ENCODE results near the gene NSUN5.
"Not testable (repeated sequence)": the region's sequence is repeated elsewhere in the genome, so short reads cannot be mapped to it uniquely, and the experiment has no call there.

DNA sequence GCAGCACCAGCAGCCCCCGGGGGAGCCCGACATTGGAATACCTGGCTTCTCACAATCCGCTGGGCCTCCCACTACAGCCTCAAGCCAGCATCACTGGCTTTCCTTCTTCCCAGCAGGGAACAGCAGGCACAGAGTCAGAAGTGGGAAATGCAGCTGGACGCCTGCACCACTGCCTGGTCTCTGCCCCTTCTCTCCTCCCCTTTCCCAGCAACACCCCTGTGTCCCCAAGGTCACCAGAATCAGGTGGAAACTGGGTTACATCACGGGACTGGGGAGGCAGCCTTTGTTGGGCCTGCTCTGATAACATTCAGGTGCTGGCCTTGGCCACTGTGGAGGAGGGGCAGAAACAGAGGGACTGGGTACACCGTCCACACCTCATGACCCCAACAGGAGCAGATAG, 16.8 kb upstream of the NSUN5 start:
- TF ChIP-seq, protein P1, sequence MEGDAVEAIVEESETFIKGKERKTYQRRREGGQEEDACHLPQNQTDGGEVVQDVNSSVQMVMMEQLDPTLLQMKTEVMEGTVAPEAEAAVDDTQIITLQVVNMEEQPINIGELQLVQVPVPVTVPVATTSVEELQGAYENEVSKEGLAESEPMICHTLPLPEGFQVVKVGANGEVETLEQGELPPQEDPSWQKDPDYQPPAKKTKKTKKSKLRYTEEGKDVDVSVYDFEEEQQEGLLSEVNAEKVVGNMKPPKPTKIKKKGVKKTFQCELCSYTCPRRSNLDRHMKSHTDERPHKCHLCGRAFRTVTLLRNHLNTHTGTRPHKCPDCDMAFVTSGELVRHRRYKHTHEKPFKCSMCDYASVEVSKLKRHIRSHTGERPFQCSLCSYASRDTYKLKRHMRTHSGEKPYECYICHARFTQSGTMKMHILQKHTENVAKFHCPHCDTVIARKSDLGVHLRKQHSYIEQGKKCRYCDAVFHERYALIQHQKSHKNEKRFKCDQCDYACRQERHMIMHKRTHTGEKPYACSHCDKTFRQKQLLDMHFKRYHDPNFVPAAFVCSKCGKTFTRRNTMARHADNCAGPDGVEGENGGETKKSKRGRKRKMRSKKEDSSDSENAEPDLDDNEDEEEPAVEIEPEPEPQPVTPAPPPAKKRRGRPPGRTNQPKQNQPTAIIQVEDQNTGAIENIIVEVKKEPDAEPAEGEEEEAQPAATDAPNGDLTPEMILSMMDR (IDR thresholded peaks at IDR 0.05), result not testable (repeated sequence)
- TF ChIP-seq POLR2A (IDR thresholded peaks at IDR 0.05), result not testable (repeated sequence)

All from heart left ventricle (tissue), 13 donors.